Right ventricle myocardium inferior (tissue), 1 donor: Measurements from ENCODE around the gene CFAP206. TPM values are rescaled to one million over a fixed set of nuclear protein-coding genes. Genes with fewer than 3 reads are reported as not detected.

Source experiments
- ATAC-seq: fragments of 200-7000 bp; cut with Tn5 transposase; one replicate; pipeline ENCODE4 v1.9.1; 2020; ENCODE audit warnings: mild to moderate bottlenecking, moderate library complexity
- DNase-seq: peaks from one replicate; pipeline ENCODE4 v3.0.0; 2021; ENCODE audit errors: missing footprints
- intact Hi-C: fragments of 100-400 bp; cut with DNase I; formaldehyde crosslinking; loops from one replicate; pipeline ENCODE4 v1.11.0; 2022
- total RNA-seq: library from RNA; stranded (reverse); fragmentation: NEBNext Ultra II Directional; extraction: Animal tissue kit (Norgen Biotek cat#: 25700); gene quantifications from one replicate; pipeline ENCODE4 v1.2.1, GENCODE V29; 2021
- donor health status: DM: no; HTN: yes; CAD: no; lungs with severe emphysema.

CFAP206 gene
- total RNA-seq, 1 donor from 2014 or later = 0.11 TPM

- ATAC-seq (no peak), DNase-seq (no peak)
- intact Hi-C loops = no loop called here
These were observed 87.1 kb downstream of the CFAP206 start for GRCh38 chr6:87494761-87495422.

- intact Hi-C loops = no loop called here
- DNase-seq (no peak), ATAC-seq (no peak)
These were observed 90.3 kb downstream of the CFAP206 start for GRCh38 chr6:87498048-87498447.

- DNase-seq (no peak), ATAC-seq (no peak)
- intact Hi-C loops = no loop called here
These were observed 94.2 kb downstream of the CFAP206 start for GRCh38 chr6:87501809-87502572.

- intact Hi-C loops = no loop called here
- DNase-seq = no peak
- no peak for ATAC-seq
These were observed 96.7 kb downstream of the CFAP206 start for GRCh38 chr6:87504441-87504840.

Other genes starting within 250 kb of the CFAP206 start
- gene SMIM8, start 85.4 kb upstream of the CFAP206 start, total RNA-seq = 10.9 TPM
- gene GJB7, start 78.7 kb upstream of the CFAP206 start, total RNA-seq = not detected
- gene C6orf163, start 63.2 kb upstream of the CFAP206 start, total RNA-seq = 1.4 TPM
- 10.9 TPM for gene SLC35A1, start 65.0 kb downstream of the CFAP206 start, total RNA-seq
- gene RARS2, start 182.0 kb downstream of the CFAP206 start, total RNA-seq = 18.3 TPM
- 18.9 TPM for gene ORC3, start 182.2 kb downstream of the CFAP206 start, total RNA-seq